ENCODE results near the gene NODAL.

GRCh38 chr10:70437721-70438120, 3.8 kb downstream of the NODAL start:
- TF ChIP-seq POLR2AphosphoS5 (IDR thresholded peaks at IDR 0.05; ENCODE audit: low read depth, low read length): no peak
- no peak for TF ChIP-seq TAF1 (IDR thresholded peaks at IDR 0.05; ENCODE audit: borderline replicate concordance, low read depth, low read length)
